ENCODE data around the gene BZW2.

BZW2 gene

DNA sequence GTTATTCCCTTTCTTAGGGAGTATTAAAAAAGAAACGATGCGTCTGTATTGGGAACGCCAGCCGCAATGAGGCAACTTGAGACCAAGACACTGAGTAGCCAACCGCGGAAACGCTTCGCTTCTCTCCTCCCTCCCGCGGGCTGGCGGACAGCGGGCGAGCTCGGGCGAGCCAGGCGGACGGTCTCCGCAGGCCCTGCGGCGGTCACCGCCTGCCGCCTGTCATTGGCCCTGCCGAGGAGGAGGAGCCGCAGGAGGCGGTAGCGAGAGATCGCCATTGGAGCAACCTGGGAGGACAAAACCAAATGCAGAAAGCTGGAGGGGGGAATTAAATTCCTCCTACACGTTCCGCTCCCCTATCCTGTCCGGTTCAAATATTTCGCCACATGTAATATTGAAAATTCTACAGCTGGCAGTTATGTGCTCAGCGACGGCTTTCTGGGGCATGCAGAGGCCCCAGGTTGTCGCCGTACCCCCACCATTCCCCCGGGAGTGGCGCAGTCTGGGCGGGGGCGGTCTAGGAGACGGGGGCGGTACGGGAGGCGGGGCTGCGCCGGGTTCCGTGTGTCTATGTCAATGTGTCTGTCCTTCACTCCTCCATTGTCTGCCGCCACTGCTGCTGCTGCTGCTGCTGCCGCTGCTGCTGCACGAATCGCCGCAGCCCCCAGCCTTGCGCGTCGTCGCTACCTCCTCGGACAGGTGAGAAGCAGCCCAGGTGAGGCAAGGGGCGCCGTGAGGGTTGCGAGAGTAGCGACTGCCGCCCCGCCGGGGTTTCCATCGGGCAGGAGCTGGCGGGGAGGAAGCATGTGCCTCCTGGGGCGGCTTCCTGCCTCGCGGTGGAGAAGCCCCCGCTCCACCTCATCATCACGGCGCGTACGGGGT is at the start of gene BZW2, which contains the start of gene ANKMY2:
Gene BZW2 (plus strand): TSS at position 589 of the 879 bp plus-strand sequence. CDS start 19,263 bp downstream, outside the sequence.
Gene ANKMY2 (minus strand): TSS at position 162 of the 879 bp plus-strand sequence. CDS start 181 bp downstream, outside the sequence.
- DNase-seq (ENCODE audit: low read depth in 2 of 2): peak; percentile 86 to 89

GRCh38 chr7:16598015-16598414 is 48.0 kb upstream of the BZW2 start:
- DNase-seq (ENCODE audit: low read depth in 2 of 2): no peak

- no peak for DNase-seq (ENCODE audit: low read depth in 2 of 2)
Measured at GRCh38 chr7:16599860-16600259, 46.1 kb upstream of the BZW2 start.

- DNase-seq (ENCODE audit: low read depth in 2 of 2): no peak
Measured at GRCh38 chr7:16603633-16604032, 42.3 kb upstream of the BZW2 start.

GRCh38 chr7:16604054-16604453 is 41.9 kb upstream of the BZW2 start:
- no peak for DNase-seq (ENCODE audit: low read depth in 2 of 2)

DNA sequence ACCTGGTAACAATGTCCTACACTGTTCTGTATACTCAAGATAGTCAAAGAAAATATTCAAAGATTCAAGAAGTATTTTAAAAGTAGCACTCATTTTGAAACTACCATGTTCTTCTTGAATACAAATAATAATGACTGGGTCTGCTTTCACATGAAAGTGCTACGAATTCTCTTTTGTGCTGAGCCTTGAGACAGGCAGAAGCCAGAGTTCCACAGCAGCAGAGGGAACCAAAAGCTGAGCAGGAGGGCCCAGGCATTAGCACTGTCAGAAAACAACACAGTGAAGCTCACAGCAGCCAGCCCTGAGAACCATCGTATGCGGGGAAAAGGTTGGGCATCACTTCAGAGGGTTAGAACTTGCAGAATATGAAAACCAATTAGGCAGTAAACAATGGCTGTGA is 39.3 kb upstream of the BZW2 start:
- DNase-seq (ENCODE audit: low read depth in 2 of 2): no peak

GRCh38 chr7:16609842-16610450 is 36.0 kb upstream of the BZW2 start:
- DNase-seq (ENCODE audit: low read depth in 2 of 2): no peak

- no peak for DNase-seq (ENCODE audit: low read depth in 2 of 2)
Measured at GRCh38 chr7:16611711-16612110, 34.3 kb upstream of the BZW2 start.

DNA sequence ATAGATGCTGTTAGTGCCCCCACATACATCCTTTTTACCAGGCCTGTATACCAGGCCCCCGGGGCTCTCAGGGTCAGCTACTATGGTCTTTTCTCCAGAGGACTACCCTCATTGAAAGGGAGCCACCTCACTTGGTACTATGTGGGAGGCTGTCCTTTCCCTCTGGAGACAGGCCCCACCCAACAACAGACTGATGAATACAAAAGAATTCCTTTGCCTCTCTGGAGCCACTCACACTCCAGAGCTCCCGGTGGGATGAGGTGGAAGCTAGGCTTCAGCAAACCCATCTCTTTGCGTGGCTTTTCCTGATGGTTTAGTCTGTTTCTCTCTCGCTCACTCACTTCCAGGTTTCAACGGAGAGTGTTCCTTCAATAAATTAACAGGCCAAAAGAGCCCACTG is 30.8 kb upstream of the BZW2 start:
- no peak for DNase-seq (ENCODE audit: low read depth in 2 of 2)

GRCh38 chr7:16616122-16616521 is 29.9 kb upstream of the BZW2 start:
- DNase-seq (ENCODE audit: low read depth in 2 of 2): no peak

DNA sequence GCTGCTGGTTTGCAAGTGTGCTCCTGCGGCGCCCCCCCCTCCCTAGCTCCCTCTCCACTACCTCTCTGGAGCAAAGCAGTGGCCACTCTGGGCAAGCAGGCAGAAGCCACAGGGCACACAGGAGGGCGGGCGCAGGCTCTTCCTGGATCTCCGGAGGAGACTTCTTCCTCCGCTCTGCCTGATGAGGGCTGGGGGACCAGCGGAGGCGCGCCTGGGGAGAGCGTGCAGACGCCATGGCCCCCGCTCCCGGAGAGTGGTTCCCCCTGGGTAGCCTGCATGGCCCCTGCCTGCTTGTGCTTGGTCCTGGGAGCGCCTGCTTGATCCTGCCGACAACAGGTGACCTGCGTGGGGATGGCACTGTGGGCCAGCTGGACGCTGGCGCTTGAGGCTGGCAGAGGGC is 29.4 kb upstream of the BZW2 start:
- no peak for DNase-seq (ENCODE audit: low read depth in 2 of 2)

DNA sequence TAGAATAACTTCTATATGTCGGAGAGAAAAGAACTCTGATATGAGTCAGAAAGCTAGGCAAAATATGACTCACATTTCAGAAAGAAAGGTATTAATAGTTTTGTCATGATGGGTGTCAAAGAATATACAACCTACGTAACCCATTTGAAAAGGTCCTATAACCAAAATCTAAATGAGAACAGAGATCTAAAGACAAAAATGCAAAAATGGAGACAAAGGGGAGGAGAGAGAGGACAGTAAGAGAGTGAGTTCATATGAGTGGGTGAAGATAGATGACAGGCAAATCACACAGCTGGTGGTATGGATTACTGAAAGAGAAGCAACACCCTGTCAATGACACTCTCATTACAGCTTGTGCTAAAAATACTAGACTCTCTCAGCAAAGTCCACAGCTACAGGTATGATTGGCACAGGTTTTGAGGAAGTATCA is 26.0 kb upstream of the BZW2 start:
- DNase-seq (ENCODE audit: low read depth in 2 of 2): no peak

- no peak for DNase-seq (ENCODE audit: low read depth in 2 of 2)
Measured at GRCh38 chr7:16626388-16626787, 19.6 kb upstream of the BZW2 start.

- DNase-seq (ENCODE audit: low read depth in 2 of 2): no peak
Measured at GRCh38 chr7:16627236-16627635, 18.7 kb upstream of the BZW2 start.

GRCh38 chr7:16630654-16631053 is 15.3 kb upstream of the BZW2 start:
- no peak for DNase-seq (ENCODE audit: low read depth in 2 of 2)

- DNase-seq (ENCODE audit: low read depth in 2 of 2): no peak
Measured at GRCh38 chr7:16634271-16634738, 11.7 kb upstream of the BZW2 start.

DNA sequence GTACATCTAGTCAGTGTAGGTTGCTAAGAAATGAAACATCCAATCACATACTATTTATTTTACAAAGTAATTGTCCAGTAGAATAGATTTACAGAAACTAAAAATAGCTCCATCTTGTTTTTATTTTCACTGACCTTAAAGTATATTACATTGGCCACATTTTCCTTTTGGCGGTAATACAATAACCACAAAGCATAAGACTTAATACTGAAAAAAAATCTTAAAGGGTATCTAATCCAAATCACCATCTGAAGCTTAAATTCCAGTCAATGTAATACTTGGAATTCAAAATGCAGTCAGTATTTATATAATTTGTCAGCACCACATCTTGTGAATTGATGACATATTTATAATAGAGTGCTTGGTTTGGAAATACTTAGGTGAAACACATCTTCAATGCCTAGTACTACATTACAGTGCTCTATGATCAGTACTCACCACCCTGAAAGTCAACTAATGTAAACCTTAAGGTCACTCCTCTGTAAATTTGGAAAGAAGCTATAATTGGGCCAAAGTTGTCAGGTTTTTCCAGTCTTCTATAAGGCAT is 9.4 kb upstream of the BZW2 start:
- no peak for DNase-seq (ENCODE audit: low read depth in 2 of 2)

DNA sequence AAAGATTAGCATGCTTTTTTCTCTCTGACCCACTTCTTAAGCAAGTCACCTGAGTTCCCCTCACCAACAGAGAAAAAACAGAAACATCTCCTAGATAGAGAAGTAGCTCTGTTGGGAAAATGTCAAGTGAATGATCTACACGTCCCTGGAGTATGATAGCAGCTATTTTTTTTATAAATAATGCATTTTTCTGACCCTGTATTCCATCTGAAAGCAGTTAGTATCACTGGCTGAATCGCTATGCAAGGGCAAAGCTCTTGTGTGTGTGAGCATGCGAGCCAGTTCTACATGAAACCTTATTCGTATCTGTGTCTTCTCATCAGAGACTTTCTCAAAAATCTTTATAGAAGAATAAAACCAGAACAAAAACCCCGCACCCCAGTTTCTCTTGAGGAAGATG is 8.6 kb upstream of the BZW2 start:
- no peak for DNase-seq (ENCODE audit: low read depth in 2 of 2)

- DNase-seq (ENCODE audit: low read depth in 2 of 2): no peak
Measured at GRCh38 chr7:16638282-16639280, 7.4 kb upstream of the BZW2 start.

GRCh38 chr7:16644157-16644556 is 1.8 kb upstream of the BZW2 start:
- DNase-seq (ENCODE audit: low read depth in 2 of 2): no peak
